H9 (cell line): ENCODE results near the gene PRSS38. TPM values are rescaled to one million over a fixed set of nuclear protein-coding genes. Genes with fewer than 3 reads are reported as not detected.

Experiments used
- DNase-seq: peaks from one replicate; pipeline ENCODE4 v3.0.0-alpha.2; 2017
- H2AFZ ChIP-seq: one replicate; pipeline ENCODE4 v1.6.1; 2013; ENCODE audit warnings: mild to moderate bottlenecking, low read length, control low read depth, moderate library complexity
- H2AK5ac ChIP-seq: 2 replicates; pipeline ENCODE4 v1.6.1; 2013; ENCODE audit warnings: low read length, control low read depth, mixed read lengths; ENCODE audit not compliant: insufficient read length
- H2BK120ac ChIP-seq: one replicate; pipeline ENCODE4 v1.6.1; 2013; ENCODE audit warnings: low read depth, mild to moderate bottlenecking, low read length, control low read depth, inconsistent platforms; ENCODE audit not compliant: poor library complexity, severe bottlenecking
- H2BK12ac ChIP-seq: 2 replicates; pipeline ENCODE4 v1.6.1; 2013; ENCODE audit warnings: low read length, control low read depth, mixed read lengths, low read depth; ENCODE audit not compliant: insufficient read length
- H2BK15ac ChIP-seq: 2 replicates; pipeline ENCODE4 v1.6.1; 2013; ENCODE audit warnings: low read depth, low read length, control low read depth
- H2BK20ac ChIP-seq: one replicate; pipeline ENCODE4 v1.6.1; 2013; ENCODE audit warnings: low read depth, mild to moderate bottlenecking, low read length, control low read depth, inconsistent platforms; ENCODE audit not compliant: poor library complexity, severe bottlenecking
- H2BK5ac ChIP-seq: 2 replicates; pipeline ENCODE4 v1.6.1; 2013; ENCODE audit warnings: low read length, control low read depth, mixed read lengths; ENCODE audit not compliant: insufficient read length
- H3K14ac ChIP-seq: 2 replicates; pipeline ENCODE4 v1.6.1; 2013; ENCODE audit warnings: low read length, control low read depth; ENCODE audit not compliant: insufficient read depth
- H3K18ac ChIP-seq: 2 replicates; pipeline ENCODE4 v1.6.1; 2013; ENCODE audit warnings: low read depth, mild to moderate bottlenecking, mixed read lengths, low read length, control low read depth; ENCODE audit not compliant: insufficient read length
- H3K23ac ChIP-seq: 2 replicates; pipeline ENCODE4 v1.6.1; 2013; ENCODE audit warnings: low read length, control low read depth, mixed read lengths, low read depth; ENCODE audit not compliant: insufficient read length
- H3K23me2 ChIP-seq: 2 replicates; pipeline ENCODE4 v1.6.1; 2013; ENCODE audit warnings: low read depth, mild to moderate bottlenecking, mixed read lengths, low read length, control low read depth; ENCODE audit not compliant: insufficient read length, poor library complexity, severe bottlenecking
- H3K27ac ChIP-seq: 2 replicates; pipeline ENCODE4 v1.5.1; 2013; ENCODE audit warnings: low read length, control low read depth, mixed read lengths, low read depth; ENCODE audit not compliant: insufficient read length
- H3K27me3 ChIP-seq: 2 replicates; pipeline ENCODE4 v1.6.1; 2013; ENCODE audit warnings: low read length, control low read depth, inconsistent platforms; ENCODE audit not compliant: insufficient read depth
- H3K4ac ChIP-seq: 2 replicates; pipeline ENCODE4 v1.6.1; 2013; ENCODE audit warnings: low read depth, mild to moderate bottlenecking, control low read depth, inconsistent platforms, low read length, moderate library complexity
- H3K4me1 ChIP-seq: 2 replicates; pipeline ENCODE4 v1.6.1; 2013; ENCODE audit warnings: low read length, control low read depth, inconsistent platforms; ENCODE audit not compliant: insufficient read depth
- H3K4me2 ChIP-seq: 2 replicates; pipeline ENCODE4 v1.6.1; 2013; ENCODE audit warnings: low read length, control low read depth, mixed read lengths; ENCODE audit not compliant: insufficient read length, insufficient read depth
- H3K56ac ChIP-seq: 2 replicates; pipeline ENCODE4 v1.6.1; 2013; ENCODE audit warnings: low read depth, mild to moderate bottlenecking, mixed read lengths, low read length, control low read depth; ENCODE audit not compliant: insufficient read length
- H3K79me1 ChIP-seq: 2 replicates; pipeline ENCODE4 v1.6.1; 2013; ENCODE audit warnings: low read depth, mild to moderate bottlenecking, moderate library complexity, low read length, control low read depth, inconsistent platforms; ENCODE audit not compliant: insufficient read depth, poor library complexity, severe bottlenecking
- H3K79me2 ChIP-seq: 2 replicates; pipeline ENCODE4 v1.6.1; 2013; ENCODE audit warnings: low read length, control low read depth, inconsistent platforms; ENCODE audit not compliant: insufficient read depth
- H3K9ac ChIP-seq: 2 replicates; pipeline ENCODE4 v1.6.1; 2013; ENCODE audit warnings: low read length, control low read depth, mixed read lengths; ENCODE audit not compliant: insufficient read length; ENCODE audit errors: extremely low read depth
- H3K9me3 ChIP-seq: one replicate; pipeline ENCODE4 v1.6.1; 2013; ENCODE audit warnings: low read depth, low read length, inconsistent platforms; ENCODE audit not compliant: control insufficient read depth
- H3T11ph ChIP-seq: one replicate; pipeline ENCODE4 v1.6.1; 2013; ENCODE audit warnings: mild to moderate bottlenecking, low read length, control low read depth, inconsistent platforms
- H4K20me1 ChIP-seq: one replicate; pipeline ENCODE4 v1.6.1; 2013; ENCODE audit not compliant: control insufficient read depth, insufficient read length, insufficient read depth
- H4K5ac ChIP-seq: 2 replicates; pipeline ENCODE4 v1.6.1; 2013; ENCODE audit warnings: low read depth, mild to moderate bottlenecking, mixed read lengths, low read length, control low read depth; ENCODE audit not compliant: insufficient read length
- H4K8ac ChIP-seq: replicated peaks from 2 replicates; pipeline ENCODE4 v1.6.1; 2013; ENCODE audit warnings: low read length, control low read depth, mixed read lengths, low read depth; ENCODE audit not compliant: insufficient read length
- H4K91ac ChIP-seq: 2 replicates; pipeline ENCODE4 v1.6.1; 2013; ENCODE audit warnings: low read depth, mild to moderate bottlenecking, moderate library complexity, mixed read lengths, low read length, control low read depth; ENCODE audit not compliant: insufficient read length
- H3K27ac Mint-ChIP-seq, 3 experiments: 2 replicates in 2 of 3; 3 replicates in 1 of 3; pipeline ENCODE4 v1.8.0; 2020 to 2021; ENCODE audit warnings: mixed read lengths in 3 of 3, mild to moderate bottlenecking in 1 of 3, moderate library complexity in 1 of 3
- H3K27me3 Mint-ChIP-seq: 2 replicates; pipeline ENCODE4 v1.8.0; 2021; ENCODE audit warnings: low read depth, mild to moderate bottlenecking, moderate library complexity, mixed read lengths
- H3K36me3 Mint-ChIP-seq, 3 experiments: 2 replicates in 2 of 3; 3 replicates in 1 of 3; pipeline ENCODE4 v1.8.0; 2020 to 2021; ENCODE audit warnings: low read depth in 3 of 3, mixed read lengths in 3 of 3; ENCODE audit not compliant: insufficient read depth in 1 of 3
- H3K4me1 Mint-ChIP-seq, 2 experiments: 2 replicates each; pipeline ENCODE4 v1.8.0; 2020; ENCODE audit warnings: mixed read lengths in 2 of 2
- H3K4me3 Mint-ChIP-seq, 2 experiments: 2 replicates in 1 of 2; 3 replicates in 1 of 2; pipeline ENCODE4 v1.8.0; 2020 to 2021; ENCODE audit warnings: mild to moderate bottlenecking in 2 of 2, mixed read lengths in 2 of 2, moderate library complexity in 1 of 2
- H3K9me3 Mint-ChIP-seq, 2 experiments: 2 replicates in 1 of 2; 3 replicates in 1 of 2; pipeline ENCODE4 v1.8.0; 2020; ENCODE audit warnings: mild to moderate bottlenecking in 2 of 2, mixed read lengths in 2 of 2, moderate library complexity in 1 of 2
- WGBS: extraction: QIAGEN DNeasy Blood & Tissue Kit; methylation state at CpG from one replicate; pipeline ENCODE4 v1.1.7; 2013; ENCODE audit warnings: missing lambda C conversion rate, low lambda C conversion rate, mixed read lengths; ENCODE audit not compliant: insufficient read length; ENCODE audit errors: extremely low coverage; 5-methylcytosine and 5-hydroxymethylcytosine counted together
- total RNA-seq: library from RNA; stranded (reverse); gene quantifications from 2 replicates; pipeline ENCODE4 v1.2.1, GENCODE V29; 2021
- TF ChIP-seq, protein P1 (sequence below): fragments of 200-600 bp; sonication (generic); conservative IDR thresholded peaks from 3 replicates; pipeline ENCODE4 v1.8.0; 2021; ENCODE audit warnings: antibody characterized with exemption, mild to moderate bottlenecking

PRSS38 gene
- total RNA-seq, 1 experiment from 2014 or later = not detected

DNA sequence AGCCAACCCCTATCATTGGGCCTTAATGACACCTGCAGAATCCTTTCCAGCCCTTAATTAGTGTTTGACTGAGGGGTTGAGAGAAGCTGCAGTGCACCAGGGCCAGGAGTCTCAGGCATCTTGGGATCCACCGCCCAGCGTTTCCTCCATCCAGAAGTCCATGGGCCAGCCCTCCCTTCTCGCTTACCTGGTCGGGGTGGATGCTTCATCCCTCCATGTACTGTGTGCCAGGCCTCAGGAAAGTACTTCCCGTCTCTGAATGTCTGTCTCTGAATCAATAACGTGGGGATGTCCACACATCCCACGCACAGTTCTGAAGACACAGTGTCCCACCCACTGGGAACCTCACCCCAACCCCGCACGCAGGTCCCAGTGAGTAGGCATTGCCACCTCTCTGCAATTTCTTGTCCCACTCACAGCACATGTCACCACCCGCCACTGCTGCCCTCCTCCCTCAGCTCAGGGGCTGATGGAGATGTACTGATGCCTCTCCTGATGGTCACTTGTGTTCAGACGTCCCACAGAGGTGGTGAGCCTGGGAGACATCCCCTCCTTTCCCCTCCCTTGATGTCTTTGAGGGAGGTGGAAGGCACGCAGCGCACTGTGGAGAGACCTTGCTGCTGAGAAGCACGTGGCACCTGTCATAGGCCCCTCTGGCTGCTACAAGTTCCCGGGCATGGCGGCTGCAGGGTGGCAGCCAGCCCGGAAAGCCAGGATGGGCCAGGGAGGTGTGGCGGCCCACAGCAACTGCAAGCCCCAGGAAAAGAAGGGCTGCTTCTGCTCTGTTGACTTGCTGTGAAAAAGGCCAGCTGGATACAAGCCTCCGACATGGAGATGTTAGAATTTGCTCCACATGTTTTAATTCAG, 29.4 kb upstream of the PRSS38 start:
- no peak overlapping the region for H2AK5ac ChIP-seq
- H3K56ac ChIP-seq = no peak overlapping the region
- H3K18ac ChIP-seq = no peak overlapping the region
- H3K4me1 ChIP-seq = no peaks in the 10 kb centered on the region
- H2AFZ ChIP-seq = no peak overlapping the region
- no peak overlapping the region for H3T11ph ChIP-seq
- no peaks in the 10 kb centered on the region for H3K79me2 ChIP-seq
- Mint-ChIP-seq H3K36me3 (peaks cover 0 to 7% (median 2%) of the 10 kb centered on the region in 3 experiments; a peak in 2 of 7 replicates), H3K27me3 (peaks cover 45% of the 10 kb centered on the region), H3K4me1 (peaks cover 12 to 15% of the 10 kb centered on the region in 2 experiments), H3K4me3 (no peak overlapping the region; a peak in 1 of 5 replicates), H3K9me3 (no peaks in the 10 kb centered on the region), H3K27ac (no peak overlapping the region)
- no peak overlapping the region for H3K4me2 ChIP-seq
- no peaks in the 10 kb centered on the region for H4K20me1 ChIP-seq
- no peak overlapping the region for H2BK20ac ChIP-seq
- no peak overlapping the region for H3K23ac ChIP-seq
- H2BK12ac ChIP-seq = no peak overlapping the region
- no peaks in the 10 kb centered on the region for H3K79me1 ChIP-seq
- H2BK15ac ChIP-seq = no peak overlapping the region
- no peak overlapping the region for H3K4ac ChIP-seq
- no peak overlapping the region for H4K91ac ChIP-seq
- H3K27ac ChIP-seq = no peak overlapping the region
- DNase-seq = no peak
- no CpG with 5 or more reads among the region's 19 CpGs for whole genome bisulfite sequencing
- H4K5ac ChIP-seq = no peak overlapping the region
- no peak overlapping the region for H2BK5ac ChIP-seq
- no peak overlapping the region for H3K14ac ChIP-seq
- no peak overlapping the region for H4K8ac ChIP-seq
- no peaks in the 10 kb centered on the region for H3K9me3 ChIP-seq
- no peak overlapping the region for H2BK120ac ChIP-seq
- TF ChIP-seq, protein P1, sequence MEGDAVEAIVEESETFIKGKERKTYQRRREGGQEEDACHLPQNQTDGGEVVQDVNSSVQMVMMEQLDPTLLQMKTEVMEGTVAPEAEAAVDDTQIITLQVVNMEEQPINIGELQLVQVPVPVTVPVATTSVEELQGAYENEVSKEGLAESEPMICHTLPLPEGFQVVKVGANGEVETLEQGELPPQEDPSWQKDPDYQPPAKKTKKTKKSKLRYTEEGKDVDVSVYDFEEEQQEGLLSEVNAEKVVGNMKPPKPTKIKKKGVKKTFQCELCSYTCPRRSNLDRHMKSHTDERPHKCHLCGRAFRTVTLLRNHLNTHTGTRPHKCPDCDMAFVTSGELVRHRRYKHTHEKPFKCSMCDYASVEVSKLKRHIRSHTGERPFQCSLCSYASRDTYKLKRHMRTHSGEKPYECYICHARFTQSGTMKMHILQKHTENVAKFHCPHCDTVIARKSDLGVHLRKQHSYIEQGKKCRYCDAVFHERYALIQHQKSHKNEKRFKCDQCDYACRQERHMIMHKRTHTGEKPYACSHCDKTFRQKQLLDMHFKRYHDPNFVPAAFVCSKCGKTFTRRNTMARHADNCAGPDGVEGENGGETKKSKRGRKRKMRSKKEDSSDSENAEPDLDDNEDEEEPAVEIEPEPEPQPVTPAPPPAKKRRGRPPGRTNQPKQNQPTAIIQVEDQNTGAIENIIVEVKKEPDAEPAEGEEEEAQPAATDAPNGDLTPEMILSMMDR = no peak
- H3K23me2 ChIP-seq = peaks cover 15% of the 10 kb centered on the region
- H3K9ac ChIP-seq = no peak overlapping the region
- H3K27me3 ChIP-seq = peaks cover 5% of the 10 kb centered on the region; the same call in 1 of the 2 replicates
